ENCODE results near the gene TM7SF2. TPM values are rescaled to one million over a fixed set of nuclear protein-coding genes. Genes with fewer than 3 reads are reported as not detected.
A peak's percentile ranks its signal among the peaks of the same experiment; 100 is the strongest.

The TM7SF2 gene
- total and polyA plus RNA-seq, 2 of the 13 experiments (the other 11 are each of a cell fraction or from before 2014, with no cell fraction given), result 56.0 to 66.9 TPM

- no peak for TF ChIP-seq ZEB1 (IDR thresholded peaks at IDR 0.05; ENCODE audit: insufficient replicate concordance, low read depth)
- no peak for TF ChIP-seq PPARG (CRISPR knock-in tag; conservative IDR thresholded peaks at IDR 0.05)
- no peak for TF ChIP-seq ZNF503 (CRISPR knock-in tag; IDR thresholded peaks at IDR 0.05)
- TF ChIP-seq ZNF564 (CRISPR knock-in tag; IDR thresholded peaks at IDR 0.05), result no peak
- TF ChIP-seq KMT2A (CRISPR knock-in tag; IDR thresholded peaks at IDR 0.05), result no peak
- TF ChIP-seq DNMT1 (CRISPR knock-in tag; IDR thresholded peaks at IDR 0.05), result no peak
- no peak for TF ChIP-seq HNRNPL (IDR thresholded peaks at IDR 0.05; ENCODE audit: low read depth, low read length)
- no peak for TF ChIP-seq SATB2 (CRISPR knock-in tag; IDR thresholded peaks at IDR 0.05)
- TF ChIP-seq KLF12 (CRISPR knock-in tag; IDR thresholded peaks at IDR 0.05; ENCODE audit: borderline replicate concordance), result 0 out of 2 replicates have a peak, but pooled peaks have one; percentile 1
- TF ChIP-seq ZNF768 (CRISPR knock-in tag; IDR thresholded peaks at IDR 0.05), result no peak
- 0 out of 2 replicates have a peak, but pooled peaks have one; percentile 1 for TF ChIP-seq ZNF678 (CRISPR knock-in tag; IDR thresholded peaks at IDR 0.05)
- TF ChIP-seq ZNF616 (CRISPR knock-in tag; IDR thresholded peaks at IDR 0.05; ENCODE audit: low read depth), result no peak
- TF ChIP-seq ZNF367 (CRISPR knock-in tag; IDR thresholded peaks at IDR 0.05; ENCODE audit: borderline replicate concordance), result no peak
- TF ChIP-seq SALL2 (CRISPR knock-in tag; IDR thresholded peaks at IDR 0.05), result 0 out of 2 replicates have a peak, but pooled peaks have one; percentile 7
- TF ChIP-seq CBX1 (IDR thresholded peaks at IDR 0.05; ENCODE audit: low read depth), result no peak
- no peak for TF ChIP-seq ADNP (CRISPR knock-in tag; IDR thresholded peaks at IDR 0.05)
- no peak for TF ChIP-seq ARNTL (CRISPR knock-in tag; IDR thresholded peaks at IDR 0.05)
- TF ChIP-seq ZBTB46 (CRISPR knock-in tag; IDR thresholded peaks at IDR 0.05; ENCODE audit: borderline replicate concordance), result no peak
- TF ChIP-seq, protein P1, sequence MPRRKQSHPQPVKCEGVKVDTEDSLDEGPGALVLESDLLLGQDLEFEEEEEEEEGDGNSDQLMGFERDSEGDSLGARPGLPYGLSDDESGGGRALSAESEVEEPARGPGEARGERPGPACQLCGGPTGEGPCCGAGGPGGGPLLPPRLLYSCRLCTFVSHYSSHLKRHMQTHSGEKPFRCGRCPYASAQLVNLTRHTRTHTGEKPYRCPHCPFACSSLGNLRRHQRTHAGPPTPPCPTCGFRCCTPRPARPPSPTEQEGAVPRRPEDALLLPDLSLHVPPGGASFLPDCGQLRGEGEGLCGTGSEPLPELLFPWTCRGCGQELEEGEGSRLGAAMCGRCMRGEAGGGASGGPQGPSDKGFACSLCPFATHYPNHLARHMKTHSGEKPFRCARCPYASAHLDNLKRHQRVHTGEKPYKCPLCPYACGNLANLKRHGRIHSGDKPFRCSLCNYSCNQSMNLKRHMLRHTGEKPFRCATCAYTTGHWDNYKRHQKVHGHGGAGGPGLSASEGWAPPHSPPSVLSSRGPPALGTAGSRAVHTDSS (CRISPR knock-in tag; conservative IDR thresholded peaks at IDR 0.05), result no peak
- no peak for TF ChIP-seq SETDB1 (CRISPR knock-in tag; IDR thresholded peaks at IDR 0.05; ENCODE audit: borderline replicate concordance)
- TF ChIP-seq ZMYM4 (CRISPR knock-in tag; IDR thresholded peaks at IDR 0.05), result no peak
Measured at GRCh38 chr11:65118097-65118837, 6.6 kb downstream of the TM7SF2 start (continued).

Data from HepG2 (cell line).